Measurements from ENCODE around the gene TUT7.
"Not testable (repeated sequence)": the region's sequence is repeated elsewhere in the genome, so short reads cannot be mapped to it uniquely, and the experiment has no call there.

The TUT7 gene

DNA sequence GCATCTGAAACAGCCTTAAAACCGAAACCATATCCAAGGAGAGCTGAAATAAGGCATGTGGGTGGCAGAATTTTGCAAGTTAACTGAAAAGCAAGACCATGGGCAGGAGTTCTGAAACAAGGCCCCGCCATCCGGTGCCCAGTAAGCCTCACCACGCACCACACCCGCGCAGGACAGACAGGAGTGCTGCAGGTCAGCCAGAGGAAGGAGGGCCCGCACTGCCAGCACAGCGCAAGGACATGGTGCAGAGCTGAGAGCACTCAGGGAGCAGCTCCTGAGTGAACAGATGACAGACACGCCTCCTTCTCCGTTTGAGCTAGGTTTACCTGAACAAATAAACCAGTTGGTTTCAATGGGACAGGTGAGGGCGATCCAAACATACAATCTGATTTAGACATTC lies 55.3 kb downstream of the TUT7 start:
- no peak for FAIRE-seq

- FAIRE-seq = not testable (repeated sequence)
Measured at GRCh38 chr9:86290341-86290740, 63.9 kb downstream of the TUT7 start.

- FAIRE-seq = no peak
Measured at GRCh38 chr9:86288499-86289198, 65.6 kb downstream of the TUT7 start.

GRCh38 chr9:86287013-86287412 lies 67.2 kb downstream of the TUT7 start:
- FAIRE-seq = peak; percentile 28

DNA sequence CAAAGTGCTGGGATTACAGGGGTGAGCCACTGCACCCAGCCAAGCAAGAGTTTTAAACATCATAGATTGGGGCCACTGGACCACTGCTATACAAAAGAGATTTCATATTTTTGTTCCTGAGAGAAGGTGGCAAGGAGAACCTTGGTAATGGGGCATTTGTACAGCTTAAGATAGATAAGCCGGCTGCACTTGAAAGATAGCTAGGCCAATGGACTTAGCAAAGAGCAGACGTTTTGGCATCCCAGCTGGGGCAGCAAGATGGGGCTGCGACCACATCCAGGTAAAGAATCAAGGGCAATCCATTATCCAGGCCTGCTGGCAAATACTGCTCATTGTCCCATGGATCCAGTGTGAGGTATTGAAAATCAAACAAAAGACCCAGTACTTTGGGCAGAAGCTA lies 67.9 kb downstream of the TUT7 start:
- no peak for FAIRE-seq

- FAIRE-seq = no peak
Measured at GRCh38 chr9:86285261-86285660, 68.9 kb downstream of the TUT7 start.

GRCh38 chr9:86282979-86283535 lies 71.2 kb downstream of the TUT7 start:
- no peak for FAIRE-seq

DNA sequence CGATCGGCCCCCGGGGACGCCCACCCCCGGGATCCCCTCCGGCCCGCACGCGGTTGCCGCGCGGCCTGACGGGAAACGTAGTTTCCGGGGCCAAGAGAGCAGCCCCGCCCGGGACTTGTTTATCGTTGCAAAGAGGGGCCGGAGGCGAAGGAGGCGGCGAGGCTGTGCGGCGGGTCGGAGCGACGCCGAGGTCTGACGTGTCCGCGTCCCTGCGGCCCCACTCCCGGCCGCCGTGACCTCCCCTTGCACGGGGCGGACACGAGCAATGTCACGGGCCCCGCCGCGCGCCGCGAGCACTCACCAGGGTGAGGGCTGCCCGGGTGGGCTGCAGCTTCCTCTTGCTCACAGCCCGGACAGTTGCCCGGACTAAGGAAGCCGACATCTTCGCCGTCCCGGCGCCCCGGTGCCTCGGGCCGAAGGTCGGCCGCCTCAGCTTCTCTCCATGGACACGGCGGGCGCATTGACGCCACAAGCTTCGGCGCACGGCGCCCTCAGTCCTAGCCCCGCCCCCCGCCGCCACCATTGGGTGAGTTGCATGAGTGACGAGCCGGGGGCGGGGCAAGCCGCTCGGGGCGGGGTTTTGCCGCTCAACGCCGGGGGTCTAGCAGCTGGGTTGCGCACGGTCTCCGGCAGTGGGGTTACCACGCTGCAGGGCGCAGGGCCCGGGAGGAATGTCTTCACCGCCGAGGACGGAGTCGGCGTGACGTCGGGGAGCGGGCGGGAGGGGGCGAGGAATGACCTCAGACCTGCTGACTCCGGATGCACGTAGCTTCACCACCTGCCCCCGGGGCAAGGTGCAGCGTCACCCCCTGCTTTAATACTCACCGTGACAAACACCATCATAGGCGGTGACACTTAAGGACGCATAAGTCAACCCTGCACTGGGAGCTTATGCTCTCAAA lies 71.9 kb downstream of the TUT7 start, which contains the start of gene ISCA1:
Gene ISCA1 (minus strand): TSS at position 462 of the 902 bp plus-strand sequence. CDS start 80 bp downstream, at position 382.
- no peak for FAIRE-seq

GRCh38 chr9:86281593-86282076 lies 72.6 kb downstream of the TUT7 start:
- no peak for FAIRE-seq

DNA sequence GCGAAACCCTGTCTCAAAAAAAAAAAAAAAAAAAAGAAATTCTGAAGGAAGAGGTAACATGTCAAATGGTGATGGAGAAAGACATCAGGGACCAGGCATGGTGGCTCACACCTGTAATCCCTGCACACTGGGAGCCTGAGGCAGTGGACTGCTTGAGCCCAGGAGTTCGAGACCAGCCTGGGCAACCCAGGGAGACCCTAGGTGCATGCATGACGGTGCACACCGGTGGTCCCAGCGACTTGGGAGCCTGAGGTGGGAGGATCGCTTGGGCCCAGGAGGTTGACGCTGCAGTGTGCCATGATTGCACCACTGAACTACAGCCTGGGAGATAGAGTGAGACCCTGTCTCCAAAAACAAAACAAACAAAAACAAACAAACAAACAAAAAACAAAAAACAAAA lies 73.6 kb downstream of the TUT7 start:
- FAIRE-seq = no peak

GRCh38 chr9:86279839-86280238 lies 74.4 kb downstream of the TUT7 start:
- FAIRE-seq = no peak

- FAIRE-seq = no peak
Measured at GRCh38 chr9:86277072-86277471, 77.1 kb downstream of the TUT7 start.

DNA sequence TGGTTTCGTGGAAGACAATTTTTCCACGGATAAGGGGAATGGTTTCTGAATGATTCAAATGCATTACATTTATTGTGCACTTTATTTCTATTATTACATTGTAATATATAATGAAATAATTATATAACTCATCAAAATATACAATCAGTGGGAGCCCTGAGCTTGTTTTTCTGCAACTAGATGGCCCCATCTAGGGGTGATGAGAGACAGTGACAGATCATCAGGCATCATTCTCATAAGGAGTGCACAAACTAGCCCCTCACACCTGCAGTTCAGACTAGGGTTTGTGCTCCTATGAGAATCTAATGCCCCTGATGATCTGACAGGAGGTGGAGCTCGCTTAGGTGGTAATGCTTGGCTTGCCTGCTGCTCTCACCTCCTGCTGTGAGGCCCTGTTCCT lies 78.2 kb downstream of the TUT7 start:
- FAIRE-seq = no peak

GRCh38 chr9:86274821-86275643 lies 79.2 kb downstream of the TUT7 start:
- no peak for FAIRE-seq

- FAIRE-seq = no peak
Measured at GRCh38 chr9:86272221-86272620, 82.0 kb downstream of the TUT7 start.

DNA sequence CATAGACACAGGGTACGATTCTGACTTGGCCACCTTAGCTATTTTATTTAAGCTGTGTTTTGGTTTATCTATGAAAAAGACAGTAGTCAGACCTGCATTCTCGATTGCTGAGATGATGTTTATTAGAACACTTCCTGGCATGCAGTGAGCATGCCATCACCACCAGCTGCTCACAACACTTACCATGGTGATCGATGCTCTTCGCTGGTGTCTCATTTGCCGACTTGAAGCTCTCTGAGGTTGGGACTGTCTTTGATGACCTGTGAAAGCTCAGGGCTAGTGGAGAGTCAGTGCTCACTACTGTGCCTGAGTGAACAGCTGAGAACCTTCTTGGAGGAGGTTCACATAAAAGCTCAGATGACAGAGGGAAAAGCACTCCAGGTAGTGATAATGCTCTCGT lies 90.3 kb downstream of the TUT7 start:
- FAIRE-seq = no peak

DNA sequence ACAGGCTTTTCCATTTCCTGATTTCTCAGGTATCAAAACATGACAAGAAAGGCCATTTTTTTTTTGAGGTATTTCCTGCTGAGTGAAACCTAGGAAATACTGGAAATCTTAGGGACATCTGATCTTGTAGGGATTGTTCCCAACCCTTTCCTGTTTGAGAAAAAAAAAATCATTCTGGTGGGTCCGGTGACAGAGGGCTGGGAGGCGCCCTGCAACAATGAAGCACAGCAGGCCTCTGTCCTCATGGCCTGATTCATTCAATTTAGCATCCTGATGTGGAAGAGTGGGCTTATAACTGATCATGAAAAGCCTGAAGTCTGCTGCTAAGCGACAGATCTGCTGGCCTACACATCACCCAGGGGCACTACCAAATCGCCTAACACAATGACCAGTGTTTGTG lies 91.7 kb downstream of the TUT7 start:
- FAIRE-seq = no peak

DNA sequence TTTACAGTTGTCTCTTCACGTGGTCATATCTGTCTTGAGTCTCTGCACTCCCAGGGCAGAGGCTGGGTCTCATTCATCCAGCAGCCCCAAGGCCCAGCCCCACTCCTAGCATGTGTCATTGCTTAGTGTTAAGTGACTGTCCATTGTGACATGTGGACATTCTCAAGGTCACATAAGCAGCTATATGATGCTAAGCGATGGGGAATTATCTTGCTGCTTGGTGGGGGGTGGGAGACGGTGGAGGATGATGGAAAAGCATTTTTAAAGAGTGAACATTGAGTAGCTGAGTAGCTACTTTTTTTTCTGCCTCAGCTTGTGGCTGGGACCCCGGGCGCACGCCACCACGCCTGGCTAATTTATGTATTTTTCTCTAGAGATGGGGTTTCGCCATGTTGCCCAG lies 94.7 kb downstream of the TUT7 start, which contains the start of gene C9orf153:
Gene C9orf153 (minus strand): TSS at position 101 of the 400 bp plus-strand sequence. CDS start 30,054 bp downstream, outside the sequence.
- no peak for FAIRE-seq

DNA sequence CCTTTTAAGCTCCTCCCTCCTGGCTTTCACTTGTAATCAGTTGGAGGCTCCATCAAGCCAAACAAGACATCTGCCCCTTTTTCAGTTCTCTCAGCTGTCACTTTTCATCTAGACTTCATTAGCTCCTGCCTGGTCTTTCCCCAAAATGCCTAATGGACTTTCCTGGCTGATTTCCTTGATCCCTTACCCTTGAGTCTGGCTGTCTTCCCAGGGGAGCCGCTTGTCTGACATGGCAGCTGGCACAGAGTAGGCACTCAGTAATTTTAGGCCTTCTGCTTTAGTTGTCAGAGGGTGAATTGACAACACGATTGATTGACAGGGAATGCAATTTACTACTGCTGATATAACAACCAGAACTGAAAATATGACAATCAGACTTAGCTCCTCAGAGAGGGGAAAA lies 96.8 kb downstream of the TUT7 start:
- FAIRE-seq = no peak

DNA sequence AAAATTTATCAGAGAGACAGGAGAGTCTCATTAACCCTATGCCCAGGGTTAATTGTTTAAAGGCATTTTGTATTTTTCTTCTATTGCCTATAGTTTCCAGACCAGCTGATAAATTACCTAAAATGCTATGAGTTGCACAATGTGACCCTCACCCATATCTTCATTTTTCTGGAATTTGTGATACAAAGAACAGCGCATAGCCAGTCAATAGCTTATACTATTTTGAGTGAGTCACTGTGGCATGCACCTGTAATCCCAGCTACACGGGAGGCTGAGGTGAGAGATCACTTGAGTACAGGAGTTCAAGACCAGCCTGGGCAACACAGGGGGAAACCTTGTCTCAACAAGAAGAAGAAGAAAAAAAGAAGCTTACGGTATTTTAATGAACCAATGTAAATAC lies 97.6 kb downstream of the TUT7 start:
- no peak for FAIRE-seq

DNA sequence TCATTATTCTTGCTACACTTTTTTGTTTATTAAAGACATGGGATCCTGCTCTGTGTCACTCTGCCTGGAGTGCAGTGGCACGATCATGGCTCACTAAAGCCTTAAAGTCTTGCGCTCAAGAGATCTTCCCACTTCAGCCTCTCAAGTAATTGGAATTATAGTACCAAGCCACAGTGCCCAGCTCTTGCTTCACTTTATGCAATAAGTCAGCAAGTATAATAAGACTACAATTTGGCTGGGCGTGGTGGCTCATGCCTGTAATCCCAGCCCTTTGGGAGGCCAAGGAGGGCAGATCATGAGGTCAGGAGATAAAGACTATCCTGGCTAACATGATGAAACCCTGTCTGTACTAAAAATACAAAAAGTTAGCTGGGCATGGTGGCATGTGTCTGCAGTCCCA lies 100.6 kb downstream of the TUT7 start:
- no peak for FAIRE-seq

DNA sequence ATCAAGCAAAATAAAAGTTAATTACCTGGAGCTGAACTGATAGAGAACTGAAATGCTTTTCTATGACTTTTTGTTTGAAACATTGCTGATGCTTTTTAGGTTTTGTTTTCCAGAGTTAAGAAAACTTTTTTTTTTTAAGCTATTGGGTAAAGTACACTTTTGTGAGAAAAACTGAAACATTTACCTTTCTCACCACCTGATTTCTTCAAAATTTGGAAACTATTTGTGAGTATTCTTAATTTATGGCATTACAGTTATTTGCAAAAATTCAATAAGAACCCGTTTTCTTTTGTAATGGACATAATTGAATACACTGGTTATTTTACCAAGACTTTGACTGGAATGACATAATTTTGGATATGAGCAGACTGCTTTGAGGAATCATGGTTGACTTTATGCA lies 101.3 kb downstream of the TUT7 start:
- no peak for FAIRE-seq

DNA sequence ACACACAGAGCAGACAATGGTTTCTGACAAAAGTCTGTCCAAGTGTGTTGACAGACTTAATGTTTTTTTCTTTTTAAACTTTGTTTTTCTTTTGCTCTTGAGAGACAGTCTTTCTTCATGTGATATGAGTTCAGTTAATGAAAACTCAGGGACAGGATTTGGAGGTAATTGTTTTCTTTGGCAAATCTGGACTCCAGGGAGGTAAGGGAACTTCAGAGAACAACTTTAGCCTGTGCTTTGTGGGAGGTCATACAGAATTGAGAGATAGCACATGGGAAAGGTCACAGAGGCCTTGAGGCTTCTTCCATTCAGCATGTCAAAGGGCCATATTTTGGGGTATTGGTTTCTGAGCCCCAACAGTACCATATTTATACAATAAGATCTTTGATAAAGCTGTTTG lies 104.1 kb downstream of the TUT7 start:
- FAIRE-seq = no peak

Data from TTC549 (cell line).